ENCODE measurements around the gene CDC42BPB. TPM values are rescaled to one million over a fixed set of nuclear protein-coding genes. Genes with fewer than 3 reads are reported as not detected.

CDC42BPB gene
- total RNA-seq, 4 donors from 2014 or later = 93.9 to 132 (median 110) TPM

DNA sequence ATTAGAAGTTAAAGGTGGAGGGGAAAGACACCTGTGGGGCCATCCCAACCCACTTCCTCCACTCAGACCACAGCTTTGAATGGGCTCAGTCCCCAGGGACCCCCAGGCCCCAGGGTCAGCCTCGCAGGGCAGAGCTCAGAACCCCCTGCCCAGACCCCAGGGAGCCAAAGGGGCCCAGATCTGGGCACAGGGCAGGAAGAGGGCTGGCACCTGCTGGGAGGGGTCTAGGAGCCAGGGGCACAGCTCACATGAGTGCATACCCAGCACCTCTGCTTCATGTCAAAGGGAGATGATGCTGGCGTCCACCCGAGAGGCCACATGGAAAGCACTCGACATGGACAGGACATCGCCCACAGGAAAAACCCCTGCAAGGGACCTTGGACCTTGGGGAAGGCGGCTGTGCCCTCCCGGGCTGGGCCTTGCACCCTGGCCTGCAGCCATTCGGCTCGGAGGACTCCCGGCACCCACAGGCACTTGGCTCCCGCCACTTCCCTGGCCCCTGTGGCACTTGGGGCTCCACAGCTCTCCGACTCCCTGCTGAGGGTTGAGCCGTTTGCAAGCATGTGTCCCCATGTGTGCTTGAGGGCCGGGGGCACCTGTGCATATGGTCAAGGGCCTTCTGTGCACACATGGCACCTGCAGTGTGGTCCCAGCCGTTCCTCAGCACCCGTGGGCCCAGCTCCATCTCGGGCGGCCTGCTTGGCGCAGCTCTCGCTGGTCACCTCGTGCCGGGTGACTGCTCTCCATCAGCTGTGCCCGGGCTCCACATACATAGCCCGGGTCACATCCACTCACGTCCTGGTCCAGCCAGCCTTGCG lies 142.7 kb downstream of the CDC42BPB start:
- DNase-seq (ENCODE audit: extremely low spot score) = no peak
- no peak for TF ChIP-seq CTCF (IDR thresholded peaks at IDR 0.05)
- TF ChIP-seq EP300 (IDR thresholded peaks at IDR 0.05) = no peak
- no peak for TF ChIP-seq POLR2AphosphoS5 (IDR thresholded peaks at IDR 0.05)
- Histone ChIP-seq H3K4me1 (no peaks in the 10 kb centered on the region), H3K9me3 (no peaks in the 10 kb centered on the region), H3K36me3 (no peaks in the 10 kb centered on the region), H3K27me3 (no peaks in the 10 kb centered on the region), H3K27ac (replicated peaks in 1 of 4) (no peak overlapping the region), H3K4me3 (no peak overlapping the region)
- 87% methylated on average over 10 of the region's 26 CpGs for WGBS
- intact Hi-C loops (cut with DNase I) = loop anchor here (5.0 to 10.0 kb wide), 2 partner anchors 140 to 392 kb away; partner anchors contain the start of gene TRAF3

DNA sequence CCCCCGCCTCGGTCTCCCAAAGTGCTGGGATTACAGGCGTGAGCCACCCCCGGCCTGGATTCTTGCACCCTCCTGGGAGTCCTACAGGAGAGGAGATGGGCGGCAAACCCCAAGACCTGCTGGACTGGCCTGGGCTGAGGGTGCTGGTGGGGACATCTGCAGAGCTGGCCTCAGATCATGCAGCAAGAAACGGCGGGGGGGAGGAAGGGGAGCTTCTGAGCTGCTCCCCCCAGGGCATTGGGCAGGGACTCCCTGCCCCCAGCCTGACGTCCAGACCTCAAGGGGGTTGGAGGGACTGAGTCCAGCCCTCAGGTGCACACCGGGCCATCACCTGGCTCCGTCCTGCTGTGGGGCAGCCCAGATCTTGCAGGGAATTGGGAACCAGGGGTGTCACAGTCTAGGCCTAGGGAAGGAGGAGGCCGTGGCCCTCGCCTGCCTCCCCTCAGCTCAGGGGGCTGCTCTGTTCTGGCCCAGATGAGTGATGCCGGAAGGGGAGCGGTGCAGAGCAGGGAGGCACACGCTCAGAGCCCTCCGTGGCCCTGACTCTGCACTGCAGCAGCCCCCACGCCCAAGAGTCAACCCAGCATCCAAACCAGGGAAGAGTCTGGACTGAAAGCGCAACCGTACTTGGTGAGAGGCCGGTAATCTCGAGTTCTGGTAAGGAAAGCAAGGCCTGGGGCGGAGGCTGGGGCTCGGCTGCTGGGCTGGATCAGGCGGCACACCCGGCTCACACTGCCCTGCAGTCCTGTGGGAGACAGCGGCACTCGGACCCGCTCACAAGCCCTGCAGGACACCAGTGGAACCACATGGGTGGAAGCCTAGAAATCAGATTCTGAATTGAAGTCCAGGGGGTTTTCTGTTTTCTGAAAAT lies 143.8 kb downstream of the CDC42BPB start:
- no peaks in the 10 kb centered on the region for H3K27me3 ChIP-seq
- H3K36me3 ChIP-seq = no peaks in the 10 kb centered on the region
- H3K27ac ChIP-seq (replicated peaks in 1 of 4) = no peak overlapping the region
- intact Hi-C loops (cut with DNase I) = loop anchor here (10.0 kb wide), 1 partner anchor 139 kb away; the partner anchor contains the start of gene TRAF3
- no peaks in the 10 kb centered on the region for H3K4me1 ChIP-seq
- no peak overlapping the region for H3K4me3 ChIP-seq
- 78% methylated on average over 16 of the region's 28 CpGs for WGBS
- no peak for DNase-seq (ENCODE audit: extremely low spot score)
- no peak for TF ChIP-seq EP300 (IDR thresholded peaks at IDR 0.05)
- no peak for TF ChIP-seq CTCF (IDR thresholded peaks at IDR 0.05)
- TF ChIP-seq POLR2AphosphoS5 (IDR thresholded peaks at IDR 0.05) = no peak
- TF ChIP-seq POLR2A (IDR thresholded peaks at IDR 0.05; ENCODE audit: low read depth) = no peak
- no peaks in the 10 kb centered on the region for H3K9me3 ChIP-seq

DNA sequence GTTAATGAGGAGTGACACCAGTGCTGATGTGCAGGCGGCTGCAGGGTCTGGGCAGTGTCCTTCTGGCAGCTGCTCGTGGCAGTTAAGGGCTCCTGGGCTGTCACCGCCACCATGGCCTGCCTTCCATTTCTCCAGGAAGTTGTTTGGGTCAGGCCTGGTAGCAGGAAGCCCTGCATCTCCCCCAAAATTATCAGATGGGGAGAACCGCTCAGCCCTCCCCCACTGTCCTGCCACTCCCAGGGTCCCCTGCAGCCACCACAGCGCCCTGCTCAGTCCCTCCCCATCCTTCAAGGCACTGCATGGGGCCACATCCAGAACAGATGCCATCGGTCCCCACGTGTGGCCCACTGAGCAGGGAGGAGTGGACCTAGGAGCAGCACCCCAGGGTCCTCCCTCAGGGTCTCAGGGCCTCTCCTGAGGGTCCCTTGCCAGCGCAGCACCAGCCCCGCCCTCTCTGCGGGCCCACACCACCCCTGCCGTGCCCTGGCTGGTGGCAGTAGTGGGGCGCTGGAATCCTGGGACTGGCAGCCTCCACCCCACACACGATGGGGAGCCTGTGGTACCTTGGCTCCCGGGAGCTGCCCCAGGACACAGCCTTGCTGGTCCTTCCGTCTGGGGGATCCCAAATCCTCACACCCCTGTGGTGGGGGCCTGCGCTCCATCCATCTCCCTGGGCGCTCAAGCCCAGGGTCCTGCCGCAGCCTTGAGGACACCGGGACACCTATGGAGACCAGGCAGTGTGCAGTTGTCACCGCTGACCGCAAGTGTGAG lies 145.2 kb downstream of the CDC42BPB start:
- peaks cover 1 to 8% (median 3%) of the 10 kb centered on the region in 4 donors for H3K36me3 ChIP-seq
- H3K4me1 ChIP-seq = no peaks in the 10 kb centered on the region
- intact Hi-C loops (cut with DNase I) = loop anchor here (10.0 kb wide), 1 partner anchor 137 kb away; the partner anchor contains the start of gene TRAF3
- no peak for TF ChIP-seq CTCF (IDR thresholded peaks at IDR 0.05)
- TF ChIP-seq POLR2A (IDR thresholded peaks at IDR 0.05; ENCODE audit: low read depth) = no peak
- no peak for TF ChIP-seq POLR2AphosphoS5 (IDR thresholded peaks at IDR 0.05)
- TF ChIP-seq EP300 (IDR thresholded peaks at IDR 0.05) = no peak
- no peak overlapping the region for H3K27ac ChIP-seq (replicated peaks in 1 of 4)
- WGBS = 96% methylated on average over 12 of the region's 21 CpGs
- H3K27me3 ChIP-seq = no peaks in the 10 kb centered on the region
- no peak for DNase-seq (ENCODE audit: extremely low spot score)
- no peaks in the 10 kb centered on the region for H3K9me3 ChIP-seq
- no peak overlapping the region for H3K4me3 ChIP-seq

GRCh38 chr14:102911541-102911951 lies 145.8 kb downstream of the CDC42BPB start:
- TF ChIP-seq CTCF (IDR thresholded peaks at IDR 0.05) (no peak), POLR2A (IDR thresholded peaks at IDR 0.05; ENCODE audit: low read depth) (no peak), POLR2AphosphoS5 (IDR thresholded peaks at IDR 0.05) (no peak), EP300 (IDR thresholded peaks at IDR 0.05) (no peak)
- H3K4me1 ChIP-seq = no peaks in the 10 kb centered on the region
- H3K27ac ChIP-seq (replicated peaks in 1 of 4) = no peak overlapping the region
- H3K4me3 ChIP-seq = no peak overlapping the region
- intact Hi-C loops (cut with DNase I) = loop anchor here (10.0 kb wide), 1 partner anchor 137 kb away; the partner anchor contains the start of gene TRAF3
- no peaks in the 10 kb centered on the region for H3K9me3 ChIP-seq
- DNase-seq (ENCODE audit: extremely low spot score) = no peak
- no peaks in the 10 kb centered on the region for H3K27me3 ChIP-seq
- peaks cover 4 to 15% (median 7%) of the 10 kb centered on the region in 4 donors for H3K36me3 ChIP-seq
- 82% methylated on average over 19 of the region's 19 CpGs for WGBS

Data from esophagus muscularis mucosa (tissue), 4 donors.